T-helper 2 cell treated with Interferon-gamma antibody and Interleukin-4, amounts not matched to agents 5 μg/mL and 100 μg/mL, for 36 hours (primary cell): ENCODE results near the gene NOTCH4.

ENCODE experiments used
- DNase-seq: peaks from one replicate; pipeline ENCODE4 v3.0.0; 2021; ENCODE audit warnings: low spot score
- H3K27ac Mint-ChIP-seq: one replicate; pipeline ENCODE4 v1.8.0; 2021; ENCODE audit warnings: mild to moderate bottlenecking, mixed read lengths
- H3K27me3 Mint-ChIP-seq: one replicate; pipeline ENCODE4 v1.8.0; 2021; ENCODE audit warnings: low read depth, mixed read lengths
- H3K36me3 Mint-ChIP-seq: one replicate; pipeline ENCODE4 v1.8.0; 2021; ENCODE audit warnings: low read depth, mixed read lengths
- H3K4me1 Mint-ChIP-seq: one replicate; pipeline ENCODE4 v1.8.0; 2021; ENCODE audit warnings: low read depth, mixed read lengths
- H3K4me3 Mint-ChIP-seq: one replicate; pipeline ENCODE4 v1.8.0; 2022; ENCODE audit warnings: mild to moderate bottlenecking, moderate library complexity, mixed read lengths
- H3K9me3 Mint-ChIP-seq: one replicate; pipeline ENCODE4 v1.8.0; 2021; ENCODE audit warnings: mixed read lengths

The NOTCH4 gene

GRCh38 chr6:32176476-32177182, 47.2 kb downstream of the NOTCH4 start:
- Mint-ChIP-seq H3K27me3 (no peaks in the 10 kb centered on the region), H3K4me1 (peaks cover 45% of the 10 kb centered on the region), H3K27ac (peak overlapping the region; percentile 98), H3K4me3 (peak overlapping the region; percentile 97), H3K9me3 (no peaks in the 10 kb centered on the region), H3K36me3 (peaks cover 22% of the 10 kb centered on the region)
- DNase-seq: no peak

- Mint-ChIP-seq H3K4me1 (peaks cover 47% of the 10 kb centered on the region), H3K27me3 (no peaks in the 10 kb centered on the region), H3K27ac (peak within 1 kb of the TSS; percentile 98), H3K9me3 (no peaks in the 10 kb centered on the region), H3K4me3 (peak within 1 kb of the TSS; percentile 97), H3K36me3 (peaks cover 21% of the 10 kb centered on the region)
- DNase-seq: peak; percentile 93
Observed at GRCh38 chr6:32175711-32176475, 48.0 kb downstream of the NOTCH4 start, which contains the start of gene AGPAT1. AGPAT1 (minus strand) TSS chr6:32176084; CDS start chr6:32171496, 4,588 bp downstream.

GRCh38 chr6:32175322-32175710, 48.6 kb downstream of the NOTCH4 start:
- Mint-ChIP-seq H3K36me3 (peaks cover 18% of the 10 kb centered on the region), H3K27ac (peak overlapping the region; percentile 70), H3K9me3 (no peaks in the 10 kb centered on the region), H3K4me1 (peaks cover 47% of the 10 kb centered on the region), H3K4me3 (peak overlapping the region; percentile 97), H3K27me3 (no peaks in the 10 kb centered on the region)
- no peak for DNase-seq

- peak overlapping the region; percentile 97 for H3K4me3 Mint-ChIP-seq
- H3K4me1 Mint-ChIP-seq: peaks cover 45% of the 10 kb centered on the region
- no peaks in the 10 kb centered on the region for H3K9me3 Mint-ChIP-seq
- DNase-seq: no peak
- H3K36me3 Mint-ChIP-seq: peaks cover 21% of the 10 kb centered on the region
- H3K27ac Mint-ChIP-seq: no peak overlapping the region
- no peaks in the 10 kb centered on the region for H3K27me3 Mint-ChIP-seq
Observed at GRCh38 chr6:32174416-32174815, 49.5 kb downstream of the NOTCH4 start.

- Mint-ChIP-seq H3K27me3 (no peaks in the 10 kb centered on the region), H3K36me3 (peaks cover 19% of the 10 kb centered on the region), H3K4me1 (peaks cover 36% of the 10 kb centered on the region), H3K9me3 (no peaks in the 10 kb centered on the region), H3K27ac (peak overlapping the region; percentile 56), H3K4me3 (no peak overlapping the region)
- DNase-seq: no peak
Observed at GRCh38 chr6:32173051-32173727, 50.7 kb downstream of the NOTCH4 start.

GRCh38 chr6:32171234-32171633, 52.6 kb downstream of the NOTCH4 start:
- peaks cover 24% of the 10 kb centered on the region for H3K4me1 Mint-ChIP-seq
- no peak overlapping the region for H3K27ac Mint-ChIP-seq
- no peaks in the 10 kb centered on the region for H3K27me3 Mint-ChIP-seq
- H3K9me3 Mint-ChIP-seq: no peaks in the 10 kb centered on the region
- no peak overlapping the region for H3K4me3 Mint-ChIP-seq
- no peak for DNase-seq
- H3K36me3 Mint-ChIP-seq: peaks cover 25% of the 10 kb centered on the region

- H3K9me3 Mint-ChIP-seq: no peaks in the 10 kb centered on the region
- no peak overlapping the region for H3K27ac Mint-ChIP-seq
- no peaks in the 10 kb centered on the region for H3K27me3 Mint-ChIP-seq
- DNase-seq: no peak
- H3K4me1 Mint-ChIP-seq: peaks cover 22% of the 10 kb centered on the region
- no peak overlapping the region for H3K4me3 Mint-ChIP-seq
- H3K36me3 Mint-ChIP-seq: peaks cover 25% of the 10 kb centered on the region
Observed at GRCh38 chr6:32170294-32170693, 53.6 kb downstream of the NOTCH4 start.

GRCh38 chr6:32168807-32169591, 54.9 kb downstream of the NOTCH4 start:
- H3K27me3 Mint-ChIP-seq: no peaks in the 10 kb centered on the region
- no peaks in the 10 kb centered on the region for H3K9me3 Mint-ChIP-seq
- no peak for DNase-seq
- no peak overlapping the region for H3K4me3 Mint-ChIP-seq
- peaks cover 26% of the 10 kb centered on the region for H3K36me3 Mint-ChIP-seq
- no peak overlapping the region for H3K27ac Mint-ChIP-seq
- H3K4me1 Mint-ChIP-seq: peaks cover 16% of the 10 kb centered on the region

- Mint-ChIP-seq H3K27ac (no peak overlapping the region), H3K36me3 (peaks cover 26% of the 10 kb centered on the region), H3K27me3 (no peaks in the 10 kb centered on the region), H3K4me1 (peaks cover 10% of the 10 kb centered on the region), H3K9me3 (no peaks in the 10 kb centered on the region), H3K4me3 (no peak overlapping the region)
- no peak for DNase-seq
Observed at GRCh38 chr6:32168350-32168749, 55.5 kb downstream of the NOTCH4 start.

- no peak overlapping the region for H3K4me3 Mint-ChIP-seq
- H3K27ac Mint-ChIP-seq: no peak overlapping the region
- H3K9me3 Mint-ChIP-seq: no peaks in the 10 kb centered on the region
- peaks cover 5% of the 10 kb centered on the region for H3K4me1 Mint-ChIP-seq
- no peak for DNase-seq
- H3K27me3 Mint-ChIP-seq: no peaks in the 10 kb centered on the region
- H3K36me3 Mint-ChIP-seq: peaks cover 26% of the 10 kb centered on the region
Observed at GRCh38 chr6:32167761-32168262, 56.1 kb downstream of the NOTCH4 start.

GRCh38 chr6:32167154-32167760, 56.6 kb downstream of the NOTCH4 start:
- Mint-ChIP-seq H3K9me3 (no peaks in the 10 kb centered on the region), H3K27ac (no peak overlapping the region)

GRCh38 chr6:32166411-32167061, 57.3 kb downstream of the NOTCH4 start:
- peaks cover 2% of the 10 kb centered on the region for H3K4me1 Mint-ChIP-seq
- no peak overlapping the region for H3K4me3 Mint-ChIP-seq
- no peaks in the 10 kb centered on the region for H3K27me3 Mint-ChIP-seq
- peaks cover 26% of the 10 kb centered on the region for H3K36me3 Mint-ChIP-seq
- no peak overlapping the region for H3K27ac Mint-ChIP-seq
- no peak for DNase-seq
- no peaks in the 10 kb centered on the region for H3K9me3 Mint-ChIP-seq

More at GRCh38 chr6:32167154-32167760, 56.6 kb downstream of the NOTCH4 start:
- Mint-ChIP-seq H3K36me3 (peaks cover 26% of the 10 kb centered on the region), H3K27me3 (no peaks in the 10 kb centered on the region), H3K4me1 (peaks cover 2% of the 10 kb centered on the region), H3K4me3 (no peak overlapping the region)
- no peak for DNase-seq
